HG02840 (cell line): ENCODE measurements around the gene TRAF2.

Experiments used
- ATAC-seq: cut with Tn5 transposase; IDR thresholded peaks from one replicate; pipeline ENCODE4 v1.9.1; 2021; ENCODE audit warnings: mild to moderate bottlenecking, moderate library complexity, moderate number of reproducible peaks; ENCODE audit not compliant: unreplicated experiment, low FRiP score

TRAF2 gene

GRCh38 chr9:136910197-136910900, 24.0 kb downstream of the TRAF2 start:
- ATAC-seq: no peak

- ATAC-seq: no peak
Observed at GRCh38 chr9:136910901-136911245, 24.6 kb downstream of the TRAF2 start.

GRCh38 chr9:136913701-136914438, 27.6 kb downstream of the TRAF2 start:
- ATAC-seq: no peak

GRCh38 chr9:136915632-136916329, 29.5 kb downstream of the TRAF2 start:
- no peak for ATAC-seq

GRCh38 chr9:136916330-136917184, 30.2 kb downstream of the TRAF2 start:
- no peak for ATAC-seq

- ATAC-seq: no peak
Observed at GRCh38 chr9:136917902-136918301, 31.6 kb downstream of the TRAF2 start.

- no peak for ATAC-seq
Observed at GRCh38 chr9:136920069-136920468, 33.8 kb downstream of the TRAF2 start.

GRCh38 chr9:136920734-136921231, 34.5 kb downstream of the TRAF2 start:
- ATAC-seq: no peak

GRCh38 chr9:136921307-136921706, 35.0 kb downstream of the TRAF2 start:
- ATAC-seq: no peak

GRCh38 chr9:136921718-136922117, 35.4 kb downstream of the TRAF2 start:
- no peak for ATAC-seq

- no peak for ATAC-seq
Observed at GRCh38 chr9:136922540-136922939, 36.2 kb downstream of the TRAF2 start.

GRCh38 chr9:136923881-136924280, 37.6 kb downstream of the TRAF2 start:
- ATAC-seq: no peak

GRCh38 chr9:136925414-136926153, 39.3 kb downstream of the TRAF2 start:
- ATAC-seq: no peak

GRCh38 chr9:136926154-136926704, 39.9 kb downstream of the TRAF2 start:
- ATAC-seq: no peak

- no peak for ATAC-seq
Observed at GRCh38 chr9:136926749-136927148, 40.4 kb downstream of the TRAF2 start.

GRCh38 chr9:136927343-136928271, 41.3 kb downstream of the TRAF2 start:
- no peak for ATAC-seq

- ATAC-seq: no peak
Observed at GRCh38 chr9:136928591-136928990, 42.3 kb downstream of the TRAF2 start.

GRCh38 chr9:136930014-136930413, 43.7 kb downstream of the TRAF2 start:
- ATAC-seq: no peak
